EL (cell line): ENCODE measurements around the gene HCN2.
A peak's percentile ranks its signal among the peaks of the same experiment; 100 is the strongest.

ENCODE experiments used
- DNase-seq: peaks from one replicate; pipeline ENCODE4 v3.0.0-alpha.2; 2016

The HCN2 gene

DNA sequence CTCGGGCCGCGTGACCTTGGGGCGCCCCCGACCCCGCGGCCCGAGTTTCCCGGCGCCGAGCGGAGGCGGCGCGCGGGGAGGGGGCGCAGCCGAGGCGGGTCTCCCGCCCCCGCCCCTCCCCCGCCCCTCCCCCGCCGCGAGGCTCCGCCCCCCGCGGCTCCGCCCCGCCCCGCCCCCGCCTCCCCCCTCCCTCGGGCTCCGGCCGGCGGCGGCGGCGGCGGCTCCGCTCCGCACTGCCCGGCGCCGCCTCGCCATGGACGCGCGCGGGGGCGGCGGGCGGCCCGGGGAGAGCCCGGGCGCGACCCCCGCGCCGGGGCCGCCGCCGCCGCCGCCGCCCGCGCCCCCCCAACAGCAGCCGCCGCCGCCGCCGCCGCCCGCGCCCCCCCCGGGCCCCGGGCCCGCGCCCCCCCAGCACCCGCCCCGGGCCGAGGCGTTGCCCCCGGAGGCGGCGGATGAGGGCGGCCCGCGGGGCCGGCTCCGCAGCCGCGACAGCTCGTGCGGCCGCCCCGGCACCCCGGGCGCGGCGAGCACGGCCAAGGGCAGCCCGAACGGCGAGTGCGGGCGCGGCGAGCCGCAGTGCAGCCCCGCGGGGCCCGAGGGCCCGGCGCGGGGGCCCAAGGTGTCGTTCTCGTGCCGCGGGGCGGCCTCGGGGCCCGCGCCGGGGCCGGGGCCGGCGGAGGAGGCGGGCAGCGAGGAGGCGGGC is at the start of gene HCN2:
Gene HCN2 (plus strand): TSS at position 189 of the 703 bp plus-strand sequence. CDS start 65 bp downstream, at position 254.
- no peak for DNase-seq

DNA sequence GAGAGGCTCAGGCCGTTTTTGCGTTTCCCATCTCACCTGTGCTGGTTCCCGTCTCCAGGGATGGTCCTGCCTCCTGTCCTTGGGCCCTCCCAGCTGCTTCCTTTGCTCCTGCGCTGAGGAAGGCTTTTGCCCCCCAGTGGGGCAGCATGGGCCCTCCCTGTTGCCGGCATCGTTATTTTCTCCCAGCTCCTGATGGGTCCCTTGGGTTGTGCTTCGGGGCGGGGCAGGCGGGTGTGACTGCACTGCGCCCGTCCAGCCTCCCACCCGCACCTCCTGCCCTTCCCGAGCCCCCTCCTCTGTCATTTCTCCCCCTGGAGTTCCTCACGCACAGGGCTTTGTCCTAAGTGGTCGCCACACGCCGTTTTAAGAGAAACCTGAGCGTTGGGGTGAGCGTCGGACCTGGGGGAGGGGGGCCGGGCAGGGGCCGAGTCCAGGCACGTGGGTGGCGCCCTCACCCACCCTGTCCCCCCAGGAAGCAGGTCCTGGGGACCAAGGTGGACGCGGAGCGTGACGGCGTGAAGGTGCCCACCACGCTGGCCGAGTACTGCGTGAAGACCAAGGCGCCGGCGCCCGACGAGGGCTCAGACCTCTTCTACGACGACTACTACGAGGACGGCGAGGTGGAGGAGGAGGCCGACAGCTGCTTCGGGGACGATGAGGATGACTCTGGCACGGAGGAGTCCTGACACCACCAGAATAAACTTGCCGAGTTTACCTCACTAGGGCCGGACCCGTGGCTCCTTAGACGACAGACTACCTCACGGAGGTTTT is 48.6 kb upstream of the HCN2 start:
- DNase-seq: no peak

DNA sequence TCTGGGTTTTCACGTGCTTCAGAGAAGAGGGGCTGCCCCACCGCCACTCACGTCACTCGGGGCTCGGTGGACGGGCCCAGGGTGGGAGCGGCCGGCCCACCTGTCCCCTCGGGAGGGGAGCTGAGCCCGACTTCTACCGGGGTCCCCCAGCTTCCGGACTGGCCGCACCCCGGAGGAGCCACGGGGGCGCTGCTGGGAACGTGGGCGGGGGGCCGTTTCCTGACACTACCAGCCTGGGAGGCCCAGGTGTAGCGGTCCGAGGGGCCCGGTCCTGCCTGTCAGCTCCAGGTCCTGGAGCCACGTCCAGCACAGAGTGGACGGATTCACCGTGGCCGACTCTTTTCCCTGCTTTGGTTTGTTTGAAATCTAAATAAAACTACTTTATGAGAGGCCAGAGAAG is 48.0 kb upstream of the HCN2 start:
- DNase-seq: no peak

DNA sequence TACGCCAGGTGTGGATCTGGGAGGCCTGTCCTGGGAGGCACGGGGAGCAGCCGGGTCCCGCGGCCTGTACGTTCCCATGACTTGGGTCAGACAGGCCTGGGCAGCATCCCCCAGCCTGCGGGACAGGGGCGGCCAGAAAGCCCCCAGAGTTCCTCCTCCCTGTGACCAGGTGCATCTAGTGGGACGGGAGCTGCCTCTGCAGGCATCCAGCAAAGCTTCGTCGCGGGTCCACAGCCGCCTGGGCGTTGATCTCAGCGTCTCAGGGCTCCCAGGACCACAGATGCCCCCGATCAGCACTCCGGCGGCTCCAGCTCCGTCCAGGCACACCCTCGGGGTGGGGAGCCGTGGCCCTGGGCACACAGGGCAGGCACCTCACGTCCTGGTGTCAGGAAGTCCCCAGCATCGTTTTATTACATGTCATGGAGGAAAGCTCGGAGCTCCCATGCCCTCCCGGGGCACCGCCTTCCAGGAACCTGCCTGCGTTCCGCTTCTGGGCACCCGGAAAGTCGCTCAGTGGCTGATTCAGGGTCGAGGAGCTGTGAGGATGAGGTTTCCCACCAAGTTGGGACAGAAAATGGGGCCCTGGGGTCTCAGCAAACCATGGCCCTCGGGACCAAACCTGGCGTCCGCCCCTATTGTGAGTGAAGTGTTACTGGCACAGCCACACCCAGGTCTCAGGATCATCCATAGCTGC is 47.4 kb upstream of the HCN2 start:
- DNase-seq: no peak

DNA sequence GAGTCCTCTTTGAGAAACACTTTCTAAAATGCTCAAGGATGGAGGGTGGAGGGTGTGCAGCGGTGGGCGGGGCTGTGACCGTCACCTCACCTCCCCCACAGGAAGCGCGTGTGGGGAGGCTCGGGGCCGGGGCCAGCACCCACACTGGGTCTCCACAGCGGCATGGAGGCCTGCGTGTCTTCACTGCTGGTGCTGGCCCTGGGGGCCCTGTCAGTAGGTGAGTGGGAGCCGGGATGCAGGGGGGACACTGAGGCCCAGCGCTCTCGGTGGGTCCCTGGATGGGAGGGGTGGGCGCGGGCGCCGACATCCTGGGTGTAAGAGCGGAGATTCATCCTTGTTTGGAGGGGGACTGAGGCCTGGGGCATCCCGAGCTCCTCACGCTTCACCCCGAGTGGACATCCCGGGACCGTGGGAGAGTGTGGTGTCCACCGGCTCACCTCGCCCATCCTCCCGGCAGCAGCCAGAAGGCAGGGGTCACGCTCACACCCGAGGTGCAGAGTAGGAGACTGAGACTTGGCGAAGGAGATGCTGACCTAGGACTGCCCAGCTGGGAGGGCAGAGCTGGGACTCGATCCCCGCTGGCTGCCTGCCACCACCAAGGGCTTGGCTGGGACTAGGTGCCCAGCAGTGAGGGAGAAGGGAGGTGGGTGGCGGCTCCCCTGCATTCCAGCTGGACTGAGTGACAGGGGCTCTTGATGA is 45.6 kb upstream of the HCN2 start, which contains the start of gene GZMM:
Gene GZMM (plus strand): TSS at position 144 of the 699 bp plus-strand sequence. CDS start 19 bp downstream, at position 163.
- DNase-seq: no peak

DNA sequence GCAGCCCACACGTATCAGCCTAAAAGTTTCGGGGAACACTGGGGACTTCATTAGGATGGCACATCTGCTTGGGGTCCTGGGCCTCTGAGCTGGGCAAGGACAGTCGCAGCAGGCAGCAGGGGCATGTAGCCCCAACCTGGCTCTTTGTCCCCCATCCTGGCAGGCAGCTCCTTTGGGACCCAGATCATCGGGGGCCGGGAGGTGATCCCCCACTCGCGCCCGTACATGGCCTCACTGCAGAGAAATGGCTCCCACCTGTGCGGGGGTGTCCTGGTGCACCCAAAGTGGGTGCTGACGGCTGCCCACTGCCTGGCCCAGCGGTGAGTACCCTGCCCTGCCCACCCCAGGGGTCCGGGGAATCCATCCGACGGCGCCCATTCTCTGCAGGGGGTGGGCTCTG is 42.6 kb upstream of the HCN2 start:
- DNase-seq: no peak

DNA sequence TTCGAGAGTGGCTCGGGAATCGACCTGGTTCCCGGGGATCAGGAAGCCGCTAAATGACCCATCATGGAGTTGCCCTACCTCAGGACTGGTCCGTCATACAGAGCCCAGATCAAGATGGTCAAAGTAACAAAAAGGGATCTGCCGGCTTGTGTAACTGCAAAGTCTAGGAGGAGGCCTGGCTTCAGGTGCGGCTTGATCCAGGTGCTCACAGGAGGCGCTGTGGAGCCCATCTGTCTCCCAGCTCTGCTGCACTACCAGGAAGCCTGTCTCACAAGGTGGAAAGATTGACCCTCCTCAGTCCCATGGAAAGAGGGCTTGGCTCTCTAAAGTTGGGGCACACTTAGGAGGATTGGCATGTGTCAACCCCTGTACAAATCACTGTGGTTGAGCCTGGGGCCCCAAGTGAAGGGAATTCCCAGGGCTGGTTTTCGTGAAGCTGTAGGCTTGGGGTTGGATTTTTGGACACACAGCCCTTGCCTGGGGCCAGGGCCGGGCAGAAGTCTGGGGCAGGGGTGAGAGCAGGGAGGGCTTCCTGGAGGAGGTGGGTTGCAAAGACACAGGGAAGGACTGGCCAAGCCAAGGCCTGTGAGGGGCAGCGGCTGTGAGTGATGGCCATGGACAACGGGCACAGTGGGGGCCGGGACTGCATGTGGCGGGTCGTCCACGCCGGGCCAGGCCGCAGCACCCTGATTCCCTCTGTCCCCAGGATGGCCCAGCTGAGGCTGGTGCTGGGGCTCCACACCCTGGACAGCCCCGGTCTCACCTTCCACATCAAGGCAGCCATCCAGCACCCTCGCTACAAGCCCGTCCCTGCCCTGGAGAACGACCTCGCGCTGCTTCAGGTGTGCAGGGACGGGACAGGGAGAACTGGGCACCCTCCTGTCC is 41.6 kb upstream of the HCN2 start:
- no peak for DNase-seq

DNA sequence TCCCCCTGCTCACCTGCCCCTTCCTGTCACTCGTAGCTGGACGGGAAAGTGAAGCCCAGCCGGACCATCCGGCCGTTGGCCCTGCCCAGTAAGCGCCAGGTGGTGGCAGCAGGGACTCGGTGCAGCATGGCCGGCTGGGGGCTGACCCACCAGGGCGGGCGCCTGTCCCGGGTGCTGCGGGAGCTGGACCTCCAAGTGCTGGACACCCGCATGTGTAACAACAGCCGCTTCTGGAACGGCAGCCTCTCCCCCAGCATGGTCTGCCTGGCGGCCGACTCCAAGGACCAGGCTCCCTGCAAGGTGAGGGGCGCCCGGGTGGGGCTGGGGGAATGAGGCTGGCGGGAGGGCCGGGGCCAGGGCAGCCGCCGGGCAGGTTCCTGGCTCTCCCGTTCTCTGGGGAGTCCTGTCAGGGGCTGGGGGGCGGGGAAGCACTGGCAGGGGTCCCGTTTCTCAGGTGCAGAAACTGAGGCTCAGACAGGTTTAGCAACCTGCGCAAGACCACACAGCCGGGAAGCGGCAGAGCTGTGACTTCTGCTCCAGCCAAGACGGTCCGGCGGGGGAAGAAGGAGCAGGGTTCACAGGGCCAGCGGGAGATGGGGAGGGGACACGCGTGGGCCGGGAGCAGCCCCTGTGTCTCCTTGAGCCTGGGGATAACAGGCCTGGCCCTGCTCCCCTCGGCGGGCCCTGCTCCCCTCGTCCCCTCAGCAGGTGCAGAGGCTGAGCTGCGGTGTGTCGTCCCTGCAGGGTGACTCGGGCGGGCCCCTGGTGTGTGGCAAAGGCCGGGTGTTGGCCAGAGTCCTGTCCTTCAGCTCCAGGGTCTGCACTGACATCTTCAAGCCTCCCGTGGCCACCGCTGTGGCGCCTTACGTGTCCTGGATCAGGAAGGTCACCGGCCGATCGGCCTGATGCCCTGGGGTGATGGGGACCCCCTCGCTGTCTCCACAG is 40.5 kb upstream of the HCN2 start:
- DNase-seq: no peak

DNA sequence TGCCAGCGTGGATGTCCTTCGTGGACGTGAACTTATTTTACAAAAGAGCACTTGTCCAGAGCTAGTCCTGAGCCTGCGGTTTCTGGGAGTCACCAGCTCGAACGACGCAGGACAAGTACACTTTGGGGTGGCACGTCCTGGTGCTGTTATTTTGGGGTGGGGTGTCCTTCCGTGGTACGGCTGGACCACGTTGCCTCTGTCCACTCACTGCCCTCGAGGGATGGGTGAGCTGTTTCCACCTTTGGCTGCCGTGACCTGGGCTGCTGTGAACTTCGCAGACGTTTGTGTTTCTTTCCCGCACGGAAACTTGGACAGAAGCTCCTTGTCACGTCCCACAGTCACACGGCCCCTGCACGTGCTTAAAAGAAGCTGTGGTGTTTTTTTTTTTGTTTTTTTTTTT is 34.9 kb upstream of the HCN2 start:
- no peak for DNase-seq

DNA sequence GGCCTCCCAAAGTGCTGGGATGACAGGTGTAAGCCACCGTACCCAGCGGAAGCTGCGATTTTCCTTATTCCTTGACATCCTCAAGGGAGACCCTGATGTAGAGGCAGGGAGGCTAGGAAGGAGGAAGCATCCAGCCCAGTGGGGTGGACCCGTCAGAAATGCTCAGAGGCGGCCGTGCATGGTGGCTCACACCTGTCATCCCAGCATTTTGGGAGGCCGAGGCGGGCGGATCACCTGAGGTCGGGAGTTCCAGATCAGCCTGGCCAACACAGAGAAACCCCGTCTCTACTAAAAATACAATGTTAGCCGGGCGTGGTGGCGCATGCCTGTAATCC is 34.2 kb upstream of the HCN2 start:
- no peak for DNase-seq

DNA sequence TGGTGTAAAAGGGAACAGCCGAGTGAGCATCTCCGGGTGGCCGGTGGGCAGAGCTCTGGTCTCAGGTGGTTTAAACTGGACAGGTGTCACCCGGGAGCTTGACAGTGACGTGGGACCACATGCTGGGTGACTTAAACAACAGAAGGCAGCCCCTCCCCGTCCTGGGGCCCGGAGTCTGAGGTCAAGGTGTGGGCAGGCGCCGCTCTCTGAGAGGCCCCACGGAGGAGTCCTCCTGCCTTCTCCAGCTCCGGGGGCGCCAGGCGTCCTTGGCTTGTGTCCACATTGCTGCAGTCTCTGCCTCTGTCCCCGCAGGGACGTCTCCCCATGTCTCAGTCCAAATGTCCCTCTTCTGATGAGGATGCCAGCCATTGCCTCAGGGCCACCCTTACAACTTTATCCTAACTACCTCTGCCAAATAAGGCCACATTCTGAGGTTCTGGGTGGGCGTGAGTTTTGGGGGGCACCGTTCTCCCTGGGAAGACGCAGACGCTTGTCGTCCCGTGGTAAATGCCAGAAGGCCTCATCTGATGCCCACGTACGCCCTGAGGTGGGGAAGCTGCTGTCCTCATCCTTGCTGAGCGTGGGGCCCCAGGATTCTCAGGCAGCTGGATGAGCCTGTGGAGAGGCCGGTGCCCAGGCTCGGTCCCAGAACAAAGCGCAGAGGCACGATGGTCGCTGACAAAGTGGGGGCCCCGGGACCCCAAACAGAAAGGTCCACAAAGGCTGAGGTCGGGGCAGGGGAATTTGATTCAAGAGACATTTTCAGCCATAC is 32.9 kb upstream of the HCN2 start:
- DNase-seq: no peak

DNA sequence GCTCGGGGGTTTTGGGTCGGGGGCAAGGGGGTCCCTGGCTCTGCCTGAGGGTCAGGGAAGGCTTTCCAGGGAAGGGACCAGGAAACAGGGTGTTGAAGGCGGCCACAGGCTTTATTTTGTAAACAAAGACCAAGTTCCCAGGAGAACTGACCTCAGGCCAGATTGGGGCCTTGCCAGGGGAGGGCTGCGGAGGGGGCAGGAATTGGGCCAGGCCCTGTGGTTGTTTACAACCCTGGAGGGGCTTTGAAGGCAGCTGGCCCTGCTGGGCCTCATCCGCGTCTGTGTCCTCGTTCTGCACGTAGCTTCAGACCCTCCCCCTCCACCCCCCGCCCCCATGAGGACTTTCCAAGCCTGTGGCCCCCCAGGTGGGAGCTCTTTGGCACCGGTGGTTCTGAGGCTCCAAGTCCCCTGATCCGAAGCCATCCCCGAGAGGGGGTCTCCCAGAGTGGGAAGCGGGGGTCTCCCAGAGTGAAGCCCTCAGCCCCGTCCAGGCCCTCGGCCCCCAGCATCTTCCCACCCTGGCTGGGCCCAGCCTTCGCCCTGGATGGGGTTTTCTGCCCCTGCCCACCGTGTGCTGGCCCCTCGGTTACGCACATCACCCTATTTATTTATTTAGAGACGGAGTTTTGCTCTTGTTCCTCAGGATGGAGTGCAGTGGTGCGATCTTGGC is 30.8 kb upstream of the HCN2 start:
- no peak for DNase-seq

DNA sequence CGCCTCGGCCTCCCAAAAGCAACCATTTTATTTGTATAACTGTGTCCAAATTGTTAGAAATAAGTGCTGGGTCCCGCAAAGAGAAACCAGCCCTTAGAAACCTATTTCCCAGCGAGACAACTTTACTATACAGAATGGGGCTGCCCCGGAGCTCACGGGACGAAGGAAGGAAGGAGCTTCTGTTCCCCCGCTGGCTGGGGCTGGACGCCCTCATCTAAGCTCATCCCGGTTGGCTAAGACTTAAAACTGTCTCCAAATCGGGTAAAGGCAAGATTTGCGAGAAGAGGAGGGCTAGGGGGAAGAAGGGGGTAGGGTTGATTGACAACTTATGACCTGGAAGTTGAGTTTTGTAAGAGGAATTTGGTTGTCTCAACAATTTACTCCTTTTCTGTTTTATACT is 29.6 kb upstream of the HCN2 start:
- DNase-seq: no peak

DNA sequence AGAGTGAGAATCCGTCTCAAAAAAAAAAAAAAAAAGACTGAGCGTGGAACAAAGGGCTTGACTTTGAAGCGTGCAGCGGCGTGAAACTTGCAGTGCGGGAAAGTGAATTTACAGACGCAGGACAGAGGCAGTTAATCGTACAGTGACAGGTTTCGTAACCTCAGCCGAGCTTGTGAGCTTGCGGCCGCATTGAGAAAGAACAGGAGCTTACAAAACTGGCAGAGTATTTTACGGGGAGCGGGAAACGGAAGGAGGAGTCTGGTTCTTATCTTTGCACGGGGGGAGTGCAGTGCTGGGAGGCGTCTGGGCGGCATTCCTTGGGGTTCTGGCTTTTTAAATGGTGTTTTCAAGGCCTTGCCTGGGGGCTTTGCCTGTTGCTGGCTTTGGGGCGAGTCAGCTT is 23.3 kb upstream of the HCN2 start:
- peak; percentile 71 for DNase-seq

DNA sequence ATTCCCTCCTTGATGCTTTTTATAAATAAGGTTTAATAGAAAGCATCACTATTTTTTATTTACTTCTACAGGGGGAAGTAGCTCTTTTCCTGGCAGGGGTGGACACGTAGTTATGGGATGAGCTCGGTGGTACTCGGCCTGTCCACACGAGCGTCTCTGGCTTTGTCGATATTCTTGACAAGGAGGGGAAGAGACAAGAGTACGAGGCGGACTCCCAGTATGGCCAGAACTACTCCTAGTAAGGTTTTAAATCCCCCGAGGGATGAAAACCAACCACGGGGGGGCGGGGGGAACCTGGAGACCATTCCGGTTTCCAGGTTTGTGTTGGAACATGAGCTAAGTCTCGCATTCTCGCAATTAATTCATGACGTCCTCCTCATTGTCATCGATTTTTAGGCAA is 22.8 kb upstream of the HCN2 start:
- no peak for DNase-seq

DNA sequence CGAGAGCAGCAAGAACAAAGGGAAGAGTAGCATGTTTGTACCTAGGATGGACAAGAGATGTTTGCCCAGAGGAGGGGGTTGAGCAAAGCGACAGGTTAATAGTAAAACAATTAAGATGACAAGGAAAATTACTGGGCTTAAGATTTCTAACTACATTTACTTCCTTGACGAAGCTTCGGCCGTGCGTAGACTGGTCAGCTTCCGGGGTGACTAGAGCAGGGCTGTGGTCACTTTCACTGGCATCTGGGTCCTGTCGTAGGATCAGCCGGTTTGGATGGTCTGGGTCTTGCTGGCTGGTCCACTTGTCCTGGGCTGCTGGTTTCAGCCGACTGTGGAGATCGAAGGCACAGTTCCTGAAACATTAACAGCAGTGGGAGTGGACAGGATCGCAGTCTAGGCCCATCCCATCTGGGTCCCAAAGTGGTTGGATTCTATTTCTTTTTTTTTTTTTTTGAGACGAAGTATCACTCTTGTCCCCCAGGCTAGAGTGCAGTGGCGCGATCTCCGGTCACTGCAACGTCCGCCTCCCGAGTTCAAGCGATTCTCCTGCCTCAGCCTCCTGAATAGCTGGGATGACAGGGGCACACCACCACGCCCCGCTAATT is 22.3 kb upstream of the HCN2 start:
- DNase-seq: no peak

DNA sequence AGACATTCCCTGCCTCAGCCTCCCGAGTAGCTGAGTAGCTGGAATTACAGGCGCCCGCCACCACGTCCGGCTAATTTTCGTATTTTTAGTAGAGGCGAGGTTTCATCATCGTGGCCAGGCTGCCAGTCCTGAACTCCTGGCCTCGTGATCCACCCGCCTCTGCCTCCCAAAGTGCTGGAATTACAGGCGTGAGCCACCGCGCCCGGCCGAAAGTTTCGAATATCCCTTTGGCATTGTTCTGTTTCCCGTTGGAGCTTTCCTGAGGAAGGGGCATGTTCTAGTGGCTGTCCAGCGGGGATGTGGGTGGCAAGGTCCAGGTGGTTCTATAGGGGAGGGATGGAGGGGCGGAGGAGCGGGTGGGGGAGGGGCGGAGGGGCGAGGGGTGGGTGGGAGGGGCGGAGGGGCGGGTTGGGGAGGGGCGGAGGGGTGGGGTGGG is 19.4 kb upstream of the HCN2 start:
- no peak for DNase-seq

DNA sequence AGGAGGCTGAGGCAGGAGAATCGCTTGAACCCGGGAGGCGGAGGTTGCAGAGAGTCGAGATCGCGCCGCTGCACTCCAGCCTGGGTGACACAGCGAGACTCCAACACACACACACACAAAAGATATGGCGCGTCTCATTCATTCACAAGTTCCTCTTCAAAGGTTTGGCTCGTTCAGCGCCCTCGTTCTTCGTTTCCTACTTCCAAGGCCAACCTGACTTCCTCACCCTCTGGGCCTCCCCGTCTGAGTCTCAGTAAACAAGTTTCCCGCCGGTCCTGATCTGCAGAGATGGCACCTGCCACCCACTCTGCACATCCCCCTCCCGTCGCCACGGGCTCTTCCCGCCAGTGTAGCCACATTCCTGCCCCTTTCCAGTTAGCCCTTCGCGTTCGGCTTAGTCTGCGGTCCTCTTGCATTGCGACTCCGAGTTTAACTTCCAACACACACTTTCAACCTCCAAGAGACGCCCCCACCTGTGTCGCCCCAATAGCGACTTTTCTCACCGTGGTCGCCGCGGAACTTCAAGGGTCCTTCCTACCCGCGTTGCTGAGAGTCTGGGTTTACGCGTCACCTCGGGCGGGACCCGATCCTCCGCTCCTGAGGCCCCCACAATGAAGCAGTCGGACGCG is 18.6 kb upstream of the HCN2 start:
- peak; percentile 53 for DNase-seq

DNA sequence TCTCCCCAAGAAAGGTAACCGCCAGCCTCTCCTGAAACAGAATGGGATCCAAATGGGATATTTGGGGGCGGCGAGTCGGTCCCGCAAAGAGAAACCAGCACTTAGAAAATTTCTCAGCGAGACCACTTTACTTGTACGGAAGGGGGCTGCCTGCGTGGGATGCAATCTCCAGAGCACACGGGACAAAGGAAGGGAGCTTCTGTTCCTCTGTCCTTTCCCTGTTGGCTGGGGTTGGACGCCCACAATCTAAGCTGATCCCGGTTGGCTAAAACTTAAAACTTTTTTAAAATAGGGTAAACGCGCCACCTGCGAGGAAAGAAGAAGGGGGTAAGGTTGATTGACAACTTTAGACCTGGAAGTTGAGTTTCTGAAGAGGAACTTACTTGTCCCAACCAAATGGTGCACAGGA is 18.1 kb upstream of the HCN2 start:
- peak; percentile 50 for DNase-seq
